ENCODE results near the gene GNG7. TPM values are rescaled to one million over a fixed set of nuclear protein-coding genes. Genes with fewer than 3 reads are reported as not detected.
"Not testable (repeated sequence)": the region's sequence is repeated elsewhere in the genome, so short reads cannot be mapped to it uniquely, and the experiment has no call there.

The GNG7 gene
- total RNA-seq, 1 donor from 2014 or later: 1.8 TPM

DNA sequence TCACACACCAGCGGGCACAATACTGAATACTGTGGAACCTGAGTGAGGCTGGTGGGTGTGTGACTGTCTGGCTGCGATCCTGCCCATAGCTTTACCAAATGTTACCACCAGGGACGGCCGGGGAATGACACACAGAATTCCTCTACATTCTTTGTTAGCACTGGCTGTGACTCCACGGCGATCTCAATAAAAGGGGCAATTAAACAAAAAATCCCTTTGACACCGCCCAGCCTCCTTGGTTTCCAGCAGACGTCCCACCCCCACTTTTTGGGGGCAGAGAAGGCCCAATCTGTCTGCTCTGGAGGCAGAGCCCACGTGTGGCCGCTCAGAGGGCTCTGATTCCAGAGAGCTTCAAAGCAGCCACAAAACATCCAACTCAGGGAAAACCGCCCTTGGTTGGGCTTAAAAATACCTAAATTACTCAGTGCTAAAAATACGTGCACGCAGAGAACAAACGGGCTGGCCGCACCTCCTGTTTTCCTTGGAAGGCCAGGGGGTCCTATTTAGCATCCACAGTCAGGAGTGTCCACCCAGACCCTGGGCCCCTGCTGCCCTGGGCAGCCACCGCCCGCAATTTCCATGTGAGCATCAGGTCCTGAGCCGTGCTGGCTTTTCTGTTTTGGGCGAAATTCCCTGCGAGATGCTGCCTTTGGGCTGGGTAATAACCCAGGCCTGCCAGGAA lies 178.7 kb downstream of the GNG7 start:
- Histone ChIP-seq H3K27ac (ENCODE audit: low read depth, low read length) (peak overlapping the region; percentile 93), H3K36me3 (ENCODE audit: insufficient read depth, low read length) (no peaks in the 10 kb centered on the region), H3K9ac (ENCODE audit: low read length) (peak overlapping the region; percentile 77), H4K20me1 (ENCODE audit: insufficient read depth, low read length) (no peaks in the 10 kb centered on the region), H3K4me2 (ENCODE audit: low read length) (peak overlapping the region; percentile 75), H3K4me3 (ENCODE audit: insufficient read depth, low read depth, low read length) (peak overlapping the region; percentile 3), H2AFZ (ENCODE audit: low read depth, low read length) (peak overlapping the region; percentile 71), H3K79me2 (ENCODE audit: insufficient read depth, low read length) (no peaks in the 10 kb centered on the region), H3K27me3 (ENCODE audit: insufficient read depth, low read length) (no peaks in the 10 kb centered on the region), H3K4me1 (ENCODE audit: insufficient read depth, low read length) (peaks cover 27% of the 10 kb centered on the region), H3K9me3 (ENCODE audit: insufficient read depth, low read depth, low read length) (no peaks in the 10 kb centered on the region)
- Mint-ChIP-seq H3K4me3 (ENCODE audit: unreplicated experiment) (peak overlapping the region; percentile 54), H3K36me3 (ENCODE audit: low read depth, unreplicated experiment) (no peaks in the 10 kb centered on the region), H3K9me3 (ENCODE audit: unreplicated experiment) (no peaks in the 10 kb centered on the region), H3K27me3 (ENCODE audit: low read depth, unreplicated experiment) (no peaks in the 10 kb centered on the region), H3K4me1 (ENCODE audit: low read depth, unreplicated experiment) (peaks cover 13% of the 10 kb centered on the region), H3K27ac (ENCODE audit: unreplicated experiment) (peak overlapping the region; percentile 99)
- TF ChIP-seq EZH2 (IDR thresholded peaks at IDR 0.05; ENCODE audit: insufficient read depth, low read length): no peak
- TF ChIP-seq, protein P1, sequence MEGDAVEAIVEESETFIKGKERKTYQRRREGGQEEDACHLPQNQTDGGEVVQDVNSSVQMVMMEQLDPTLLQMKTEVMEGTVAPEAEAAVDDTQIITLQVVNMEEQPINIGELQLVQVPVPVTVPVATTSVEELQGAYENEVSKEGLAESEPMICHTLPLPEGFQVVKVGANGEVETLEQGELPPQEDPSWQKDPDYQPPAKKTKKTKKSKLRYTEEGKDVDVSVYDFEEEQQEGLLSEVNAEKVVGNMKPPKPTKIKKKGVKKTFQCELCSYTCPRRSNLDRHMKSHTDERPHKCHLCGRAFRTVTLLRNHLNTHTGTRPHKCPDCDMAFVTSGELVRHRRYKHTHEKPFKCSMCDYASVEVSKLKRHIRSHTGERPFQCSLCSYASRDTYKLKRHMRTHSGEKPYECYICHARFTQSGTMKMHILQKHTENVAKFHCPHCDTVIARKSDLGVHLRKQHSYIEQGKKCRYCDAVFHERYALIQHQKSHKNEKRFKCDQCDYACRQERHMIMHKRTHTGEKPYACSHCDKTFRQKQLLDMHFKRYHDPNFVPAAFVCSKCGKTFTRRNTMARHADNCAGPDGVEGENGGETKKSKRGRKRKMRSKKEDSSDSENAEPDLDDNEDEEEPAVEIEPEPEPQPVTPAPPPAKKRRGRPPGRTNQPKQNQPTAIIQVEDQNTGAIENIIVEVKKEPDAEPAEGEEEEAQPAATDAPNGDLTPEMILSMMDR (IDR thresholded peaks at IDR 0.05; ENCODE audit: insufficient read depth, low read depth, low read length): peak; percentile 38
- FAIRE-seq (no peak), DNase-seq (ENCODE audit: low read depth) (peak; percentile 86)

- Histone ChIP-seq H3K9me3 (ENCODE audit: insufficient read depth, low read depth, low read length) (no peaks in the 10 kb centered on the region), H2AFZ (ENCODE audit: low read depth, low read length) (no peak overlapping the region), H4K20me1 (ENCODE audit: insufficient read depth, low read length) (no peaks in the 10 kb centered on the region), H3K79me2 (ENCODE audit: insufficient read depth, low read length) (no peaks in the 10 kb centered on the region), H3K27ac (ENCODE audit: low read depth, low read length) (no peak overlapping the region), H3K27me3 (ENCODE audit: insufficient read depth, low read length) (no peaks in the 10 kb centered on the region), H3K36me3 (ENCODE audit: insufficient read depth, low read length) (no peaks in the 10 kb centered on the region), H3K4me3 (ENCODE audit: insufficient read depth, low read depth, low read length) (no peak overlapping the region), H3K9ac (ENCODE audit: low read length) (no peak overlapping the region), H3K4me2 (ENCODE audit: low read length) (no peak overlapping the region), H3K4me1 (ENCODE audit: insufficient read depth, low read length) (peaks cover 26% of the 10 kb centered on the region)
- Mint-ChIP-seq H3K9me3 (ENCODE audit: unreplicated experiment) (peaks cover 1% of the 10 kb centered on the region), H3K36me3 (ENCODE audit: low read depth, unreplicated experiment) (no peaks in the 10 kb centered on the region), H3K4me3 (ENCODE audit: unreplicated experiment) (no peak overlapping the region), H3K4me1 (ENCODE audit: low read depth, unreplicated experiment) (peaks cover 14% of the 10 kb centered on the region), H3K27me3 (ENCODE audit: low read depth, unreplicated experiment) (no peaks in the 10 kb centered on the region), H3K27ac (ENCODE audit: unreplicated experiment) (no peak overlapping the region)
- FAIRE-seq: no peak
- TF ChIP-seq EZH2 (IDR thresholded peaks at IDR 0.05; ENCODE audit: insufficient read depth, low read length): no peak
- TF ChIP-seq, protein P1 (IDR thresholded peaks at IDR 0.05; ENCODE audit: insufficient read depth, low read depth, low read length): no peak
- DNase-seq (ENCODE audit: low read depth): no peak
Measured at GRCh38 chr19:2519482-2519881, 183.0 kb downstream of the GNG7 start.

- not testable (repeated sequence) for H3K9me3 ChIP-seq (ENCODE audit: insufficient read depth, low read depth, low read length); H2AFZ ChIP-seq (ENCODE audit: low read depth, low read length); H3K27ac ChIP-seq (ENCODE audit: low read depth, low read length); H3K4me3 Mint-ChIP-seq (ENCODE audit: unreplicated experiment); H4K20me1 ChIP-seq (ENCODE audit: insufficient read depth, low read length); DNase-seq (ENCODE audit: low read depth); H3K27me3 Mint-ChIP-seq (ENCODE audit: low read depth, unreplicated experiment); H3K4me3 ChIP-seq (ENCODE audit: insufficient read depth, low read depth, low read length); H3K9me3 Mint-ChIP-seq (ENCODE audit: unreplicated experiment); H3K27ac Mint-ChIP-seq (ENCODE audit: unreplicated experiment); H3K27me3 ChIP-seq (ENCODE audit: insufficient read depth, low read length); H3K36me3 ChIP-seq (ENCODE audit: insufficient read depth, low read length); H3K79me2 ChIP-seq (ENCODE audit: insufficient read depth, low read length); H3K36me3 Mint-ChIP-seq (ENCODE audit: low read depth, unreplicated experiment); H3K4me1 Mint-ChIP-seq (ENCODE audit: low read depth, unreplicated experiment); FAIRE-seq
- Histone ChIP-seq H3K4me2 (ENCODE audit: low read length) (peak overlapping the region; percentile 58), H3K4me1 (ENCODE audit: insufficient read depth, low read length) (peaks cover 20% of the 10 kb centered on the region), H3K9ac (ENCODE audit: low read length) (peak overlapping the region; percentile 60)
Measured at GRCh38 chr19:2518856-2519255, 183.6 kb downstream of the GNG7 start.

Measured in astrocyte (in vitro differentiated cells and primary cell).